Natural killer cell (primary cell): ENCODE data around the gene KIF21B. TPM values are rescaled to one million over a fixed set of nuclear protein-coding genes. Genes with fewer than 3 reads are reported as not detected.

ENCODE experiments used
- ATAC-seq, 3 donors: fragments of 150-1000 bp in 2 of 3; fragments of 200-7000 bp in 1 of 3; cut with Tn5 transposase; 1 replicate in 1 of 3; 2 replicates in 2 of 3; pipeline ENCODE4 v1.10.0; 2021; ENCODE audit warnings: mild to moderate bottlenecking in 2 of 3, moderate library complexity in 2 of 3
- DNase-seq, 2 donors: peaks; one replicate each; pipeline versions ENCODE4 v3.0.0 to v3.0.0-alpha.2; 2013 to 2021; ENCODE audit warnings: mixed read lengths in 1 of 2
- H3K27ac ChIP-seq: one replicate; pipeline ENCODE4 v1.5.1; 2013; ENCODE audit warnings: mild to moderate bottlenecking, low read length
- H3K27me3 ChIP-seq: one replicate; pipeline ENCODE4 v1.6.1; 2013; ENCODE audit warnings: low read length; ENCODE audit not compliant: control insufficient read depth, insufficient read depth
- H3K36me3 ChIP-seq: one replicate; pipeline ENCODE4 v1.6.1; 2013; ENCODE audit warnings: low read length; ENCODE audit not compliant: control insufficient read depth, insufficient read depth
- H3K4me1 ChIP-seq: one replicate; pipeline ENCODE4 v1.6.1; 2013; ENCODE audit warnings: low read length; ENCODE audit not compliant: control insufficient read depth, insufficient read depth
- H3K4me3 ChIP-seq: one replicate; pipeline ENCODE4 v1.5.1; 2013; ENCODE audit warnings: low read length
- H3K9me3 ChIP-seq: one replicate; pipeline ENCODE4 v1.6.1; 2013; ENCODE audit warnings: low read length; ENCODE audit not compliant: control insufficient read depth, insufficient read depth
- H3K27ac Mint-ChIP-seq, 2 donors: one replicate each; pipeline ENCODE4 v1.8.0; 2022; ENCODE audit warnings: mild to moderate bottlenecking in 2 of 2, mixed read lengths in 2 of 2, moderate library complexity in 1 of 2
- H3K27me3 Mint-ChIP-seq, 2 donors: one replicate each; pipeline ENCODE4 v1.8.0; 2022; ENCODE audit warnings: low read depth in 2 of 2, mixed read lengths in 2 of 2
- H3K36me3 Mint-ChIP-seq: one replicate; pipeline ENCODE4 v1.8.0; 2022; ENCODE audit warnings: mixed read lengths
- H3K4me1 Mint-ChIP-seq, 2 donors: one replicate each; pipeline ENCODE4 v1.8.0; 2022; ENCODE audit warnings: mixed read lengths in 2 of 2
- H3K4me3 Mint-ChIP-seq: one replicate; pipeline ENCODE4 v1.8.0; 2022; ENCODE audit warnings: mild to moderate bottlenecking, moderate library complexity, mixed read lengths
- H3K9me3 Mint-ChIP-seq, 2 donors: one replicate each; pipeline ENCODE4 v1.8.0; 2022; ENCODE audit warnings: mixed read lengths in 2 of 2
- WGBS: methylation state at CpG from one replicate; pipeline ENCODE4 v1.1.7; 2013; ENCODE audit warnings: missing lambda C conversion rate; ENCODE audit not compliant: insufficient coverage; 5-methylcytosine and 5-hydroxymethylcytosine counted together
- intact Hi-C: fragments of 100-400 bp; cut with micrococcal nuclease; formaldehyde crosslinking; loops from one replicate; pipeline ENCODE4 v1.14.2; 2022
- total RNA-seq, 4 donors: library from RNA; stranded (reverse); fragments of 120-200 nt in 1 of 4; gene quantifications; one replicate each; pipeline versions ENCODE4 v1.2.3 to v1.2.4, GENCODE V29; 2013 to 2022
- TF ChIP-seq, protein P1 (sequence below): fragments of 200-600 bp; IDR thresholded peaks from one replicate; pipeline ENCODE4 v1.8.0; 2022; ENCODE audit warnings: antibody characterized with exemption

KIF21B gene
- total RNA-seq, 3 donors from 2014 or later (not counting 1 experiment from before 2014, with no cell fraction given) = 102 to 129 (median 126) TPM

GRCh38 chr1:200992382-200993048 lies 31.0 kb downstream of the KIF21B start:
- intact Hi-C loops = no loop called here
- TF ChIP-seq, protein P1, sequence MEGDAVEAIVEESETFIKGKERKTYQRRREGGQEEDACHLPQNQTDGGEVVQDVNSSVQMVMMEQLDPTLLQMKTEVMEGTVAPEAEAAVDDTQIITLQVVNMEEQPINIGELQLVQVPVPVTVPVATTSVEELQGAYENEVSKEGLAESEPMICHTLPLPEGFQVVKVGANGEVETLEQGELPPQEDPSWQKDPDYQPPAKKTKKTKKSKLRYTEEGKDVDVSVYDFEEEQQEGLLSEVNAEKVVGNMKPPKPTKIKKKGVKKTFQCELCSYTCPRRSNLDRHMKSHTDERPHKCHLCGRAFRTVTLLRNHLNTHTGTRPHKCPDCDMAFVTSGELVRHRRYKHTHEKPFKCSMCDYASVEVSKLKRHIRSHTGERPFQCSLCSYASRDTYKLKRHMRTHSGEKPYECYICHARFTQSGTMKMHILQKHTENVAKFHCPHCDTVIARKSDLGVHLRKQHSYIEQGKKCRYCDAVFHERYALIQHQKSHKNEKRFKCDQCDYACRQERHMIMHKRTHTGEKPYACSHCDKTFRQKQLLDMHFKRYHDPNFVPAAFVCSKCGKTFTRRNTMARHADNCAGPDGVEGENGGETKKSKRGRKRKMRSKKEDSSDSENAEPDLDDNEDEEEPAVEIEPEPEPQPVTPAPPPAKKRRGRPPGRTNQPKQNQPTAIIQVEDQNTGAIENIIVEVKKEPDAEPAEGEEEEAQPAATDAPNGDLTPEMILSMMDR = no peak
- Histone ChIP-seq H3K4me3 (no peak overlapping the region), H3K9me3 (no peaks in the 10 kb centered on the region), H3K4me1 (no peaks in the 10 kb centered on the region), H3K36me3 (peaks cover 94% of the 10 kb centered on the region), H3K27ac (no peak overlapping the region), H3K27me3 (no peaks in the 10 kb centered on the region)
- no peak for ATAC-seq
- WGBS = 86% methylated on average over 4 of the region's 4 CpGs
- peaks cover 17% of the 10 kb centered on the region for H3K36me3 Mint-ChIP-seq
- no peaks in the 10 kb centered on the region for H3K27me3 Mint-ChIP-seq
- no peaks in the 10 kb centered on the region for H3K9me3 Mint-ChIP-seq
- peaks cover 5 to 15% of the 10 kb centered on the region in 2 donors for H3K4me1 Mint-ChIP-seq
- no peak overlapping the region for H3K27ac Mint-ChIP-seq
- no peak for DNase-seq
- H3K4me3 Mint-ChIP-seq = no peak overlapping the region

DNA sequence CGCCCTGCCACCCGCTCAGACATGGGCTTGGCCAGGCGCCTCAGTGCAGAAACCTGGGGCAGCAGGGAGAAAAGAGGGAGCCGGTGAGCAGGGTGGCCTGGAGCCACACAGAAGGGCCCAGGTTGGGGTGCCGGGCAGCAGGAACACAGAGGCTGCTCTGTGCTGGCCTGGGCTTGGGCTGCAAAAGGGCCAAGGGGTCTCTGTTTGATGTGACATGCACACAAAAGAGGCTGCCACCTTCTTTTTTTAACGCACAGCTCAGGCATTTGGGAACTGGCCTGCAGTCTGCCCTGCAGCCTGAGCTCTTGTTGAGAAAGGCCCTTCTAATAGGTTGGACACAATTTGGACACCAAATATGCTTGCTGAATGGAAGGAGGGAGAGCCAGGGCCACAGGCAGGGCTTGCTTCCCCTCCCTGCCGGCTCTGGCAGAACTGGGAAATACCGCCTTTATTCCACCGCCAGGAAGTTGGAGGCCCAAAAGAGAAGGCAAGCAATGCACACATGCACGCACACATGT lies 32.4 kb downstream of the KIF21B start:
- ATAC-seq (no peak), DNase-seq (no peak)
- Histone ChIP-seq H3K27ac (no peak overlapping the region), H3K36me3 (peaks cover 95% of the 10 kb centered on the region), H3K9me3 (no peaks in the 10 kb centered on the region), H3K4me3 (no peak overlapping the region), H3K4me1 (no peaks in the 10 kb centered on the region), H3K27me3 (no peaks in the 10 kb centered on the region)
- Mint-ChIP-seq H3K27ac (no peak overlapping the region), H3K4me3 (no peak overlapping the region), H3K36me3 (peaks cover 10% of the 10 kb centered on the region), H3K9me3 (no peaks in the 10 kb centered on the region), H3K4me1 (peaks cover 5 to 6% of the 10 kb centered on the region in 2 donors), H3K27me3 (no peaks in the 10 kb centered on the region)
- 96% methylated on average over 10 of the region's 10 CpGs for WGBS
- intact Hi-C loops = no loop called here
- TF ChIP-seq, protein P1 = no peak

GRCh38 chr1:200990114-200990513 lies 33.4 kb downstream of the KIF21B start:
- H3K4me3 Mint-ChIP-seq = no peak overlapping the region
- no peaks in the 10 kb centered on the region for H3K27me3 Mint-ChIP-seq
- H3K4me1 Mint-ChIP-seq = peaks cover 3 to 5% of the 10 kb centered on the region in 2 donors
- no peaks in the 10 kb centered on the region for H3K9me3 Mint-ChIP-seq
- no peaks in the 10 kb centered on the region for H3K27me3 ChIP-seq
- no peak for DNase-seq
- H3K36me3 Mint-ChIP-seq = peaks cover 7% of the 10 kb centered on the region
- intact Hi-C loops = no loop called here
- TF ChIP-seq, protein P1 = no peak
- no peak overlapping the region for H3K27ac Mint-ChIP-seq
- H3K9me3 ChIP-seq = no peaks in the 10 kb centered on the region
- H3K27ac ChIP-seq = no peak overlapping the region
- 95% methylated on average over 9 of the region's 9 CpGs for WGBS
- peaks cover 92% of the 10 kb centered on the region for H3K36me3 ChIP-seq
- H3K4me3 ChIP-seq = no peak overlapping the region
- ATAC-seq = no peak
- H3K4me1 ChIP-seq = no peaks in the 10 kb centered on the region

- H3K4me3 ChIP-seq = no peak overlapping the region
- no peak for ATAC-seq
- H3K9me3 Mint-ChIP-seq = no peaks in the 10 kb centered on the region
- H3K4me3 Mint-ChIP-seq = no peak overlapping the region
- peak overlapping the region in 1 of 2 donors; percentile 22 for H3K27ac Mint-ChIP-seq
- 81% methylated on average over 3 of the region's 4 CpGs for WGBS
- peaks cover 7% of the 10 kb centered on the region for H3K36me3 Mint-ChIP-seq
- no peaks in the 10 kb centered on the region for H3K27me3 Mint-ChIP-seq
- peaks cover 3 to 5% of the 10 kb centered on the region in 2 donors for H3K4me1 Mint-ChIP-seq
- H3K36me3 ChIP-seq = peaks cover 92% of the 10 kb centered on the region
- H3K9me3 ChIP-seq = no peaks in the 10 kb centered on the region
- no peak overlapping the region for H3K27ac ChIP-seq
- DNase-seq = no peak
- no peaks in the 10 kb centered on the region for H3K27me3 ChIP-seq
- TF ChIP-seq, protein P1 = no peak
- no peaks in the 10 kb centered on the region for H3K4me1 ChIP-seq
- intact Hi-C loops = no loop called here
Observed at GRCh38 chr1:200989337-200989736, 34.2 kb downstream of the KIF21B start.
